ENCODE results near the gene RNF215.

- TF ChIP-seq CTCF (IDR thresholded peaks at IDR 0.05; ENCODE audit: extremely low read depth in 1 of 2, insufficient read depth in 1 of 2, low read depth in 1 of 2, low read length in 2 of 2) (no peak), POLR2A (IDR thresholded peaks at IDR 0.05; ENCODE audit: low read depth, low read length) (no peak), MAX (IDR thresholded peaks at IDR 0.05; ENCODE audit: insufficient read depth, insufficient read length) (no peak)
Observed at GRCh38 chr22:30432096-30432495, 44.9 kb upstream of the RNF215 start.
